ENCODE results near the gene PBX1.

GRCh38 chr1:164701189-164701761 is 142.3 kb downstream of the PBX1 start:
- TF ChIP-seq CTCF (IDR thresholded peaks at IDR 0.05) (no peak), POLR2A (IDR thresholded peaks at IDR 0.05) (no peak)

All from esophagus squamous epithelium (tissue), 4 donors.